ENCODE measurements around the gene CLTA. TPM values are rescaled to one million over a fixed set of nuclear protein-coding genes. Genes with fewer than 3 reads are reported as not detected.

CLTA gene
- total and polyA plus RNA-seq, 2 of the 8 experiments (the other 6 are each of a cell fraction or from before 2014, with no cell fraction given): 137 to 236 TPM

DNA sequence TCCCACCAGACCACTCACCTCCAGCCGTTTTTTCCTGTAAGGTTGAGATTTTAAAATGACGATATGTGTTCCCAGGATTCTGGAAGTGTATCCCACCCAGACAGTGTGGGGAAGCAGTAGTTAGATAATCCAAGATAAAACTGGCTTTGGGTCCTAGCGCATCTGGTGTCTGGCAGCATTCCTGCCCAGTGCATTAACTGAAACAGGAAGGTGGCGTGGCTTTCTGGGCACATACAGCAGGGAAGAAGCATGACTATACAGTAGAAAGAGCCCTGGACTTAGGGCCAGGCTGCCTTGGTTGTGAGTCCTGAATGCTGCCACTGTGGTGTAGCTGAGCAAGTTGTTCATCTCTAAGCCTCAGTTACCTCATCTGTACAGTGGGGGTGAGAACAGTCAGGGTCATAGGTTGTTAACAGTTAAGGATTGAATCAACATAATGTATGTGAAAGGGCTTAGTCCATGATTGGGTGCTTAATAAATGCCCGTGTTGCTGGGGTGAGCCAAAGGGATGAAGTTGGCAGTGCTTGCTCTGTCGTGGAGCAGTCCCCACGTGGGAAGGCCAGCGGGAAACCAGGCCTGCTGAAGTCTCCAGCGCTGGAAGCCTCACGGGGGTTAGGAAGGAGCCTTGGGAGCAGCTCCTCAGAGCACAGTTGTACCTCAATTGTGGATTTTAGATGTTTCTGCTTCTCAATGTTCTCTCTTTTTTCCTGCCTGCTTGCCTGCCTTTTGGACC lies 18.0 kb downstream of the CLTA start:
- Histone ChIP-seq H2AK5ac (ENCODE audit: low read depth, low read length) (no peak overlapping the region), H4K91ac (replicated peaks; ENCODE audit: insufficient read length, low read length) (no peak overlapping the region), H3K4me3 (ENCODE audit: extremely low read depth in 1 of 4, insufficient read depth in 2 of 4, low read depth in 3 of 4, low read length in 4 of 4) (no peak overlapping the region), H2BK120ac (replicated peaks; ENCODE audit: low read depth, low read length) (no peak overlapping the region), H3K27me3 (replicated peaks in 1 of 4; ENCODE audit: control insufficient read depth in 3 of 4, extremely low read depth in 1 of 4, insufficient read depth in 3 of 4, low read length in 3 of 4) (no peaks in the 10 kb centered on the region), H3K23ac (ENCODE audit: insufficient read length) (no peak overlapping the region), H3K36me3 (ENCODE audit: control insufficient read depth in 2 of 4, insufficient read depth in 4 of 4, low read length in 3 of 4) (peaks cover 33 to 98% (median 73%) of the 10 kb centered on the region in 4 experiments), H2BK5ac (ENCODE audit: low read depth, low read length) (no peak overlapping the region), H3K4ac (replicated peaks; ENCODE audit: insufficient read length, low read depth, low read length) (no peak overlapping the region), H3K27ac (ENCODE audit: low read depth, low read length) (no peak overlapping the region), H2BK15ac (ENCODE audit: low read length) (no peak overlapping the region), H3K79me2 (ENCODE audit: control insufficient read depth in 1 of 2, insufficient read depth in 2 of 2, low read length in 2 of 2) (peaks cover 3 to 65% of the 10 kb centered on the region in 2 experiments; a peak in 2 of 4 replicates), H3K79me1 (ENCODE audit: low read depth, low read length) (peaks cover 15% of the 10 kb centered on the region), H3K9ac (replicated peaks in 1 of 4; ENCODE audit: extremely low read depth in 1 of 4, low read depth in 3 of 4, low read length in 3 of 4) (no peak overlapping the region), H2AFZ (ENCODE audit: low read length) (no peak overlapping the region), H2BK20ac (ENCODE audit: low read length) (no peak overlapping the region), H4K8ac (ENCODE audit: extremely low read depth, insufficient read depth, low read length) (no peak overlapping the region), H4K20me1 (replicated peaks in 1 of 2; ENCODE audit: control insufficient read depth in 1 of 2, insufficient read depth in 2 of 2, low read length in 2 of 2) (peaks cover 12 to 39% of the 10 kb centered on the region in 2 experiments), H3K23me2 (ENCODE audit: low read depth, low read length) (no peaks in the 10 kb centered on the region), H2BK12ac (ENCODE audit: low read depth, low read length) (no peak overlapping the region), H4K5ac (ENCODE audit: insufficient read length, low read depth, low read length) (no peak overlapping the region), H3K4me2 (ENCODE audit: insufficient read depth in 1 of 2, low read depth in 2 of 2, low read length in 2 of 2) (no peak overlapping the region), H3K18ac (ENCODE audit: extremely low read depth, low read length) (no peak overlapping the region), H3K56ac (replicated peaks; ENCODE audit: insufficient read length, low read depth, low read length) (no peak overlapping the region), H3K14ac (ENCODE audit: insufficient read length) (no peak overlapping the region), H3K4me1 (replicated peaks in 1 of 4; ENCODE audit: control insufficient read depth in 3 of 4, insufficient read depth in 4 of 4, low read length in 3 of 4) (no peaks in the 10 kb centered on the region; a peak in 1 of 7 replicates), H3K9me3 (ENCODE audit: insufficient read depth in 2 of 2, low read depth in 1 of 2, low read length in 1 of 2) (no peaks in the 10 kb centered on the region)
- POLR2A ChIA-PET (ENCODE audit: partially characterized antibody): interaction anchor here (0.9 to 1.0 kb wide), 2 partner anchors 12 to 18 kb away, joined by 3 to 4 read pairs; partner anchors contain the start of gene CLTA
- no peak for DNase-seq (ENCODE audit: low read depth in 1 of 2, low spot score in 2 of 2)
- FAIRE-seq: no peak
- WGBS, 2 experiments (ENCODE audit: extremely low coverage in 1 of 2, insufficient coverage in 1 of 2, insufficient read length in 1 of 2, insufficient replicate concordance in 2 of 2, low coverage in 1 of 2, low lambda C conversion rate in 2 of 2, missing lambda C conversion rate in 1 of 2): 92% methylated on average over 10 of the region's 10 CpGs; no CpG with 5 or more reads in 1 of the 2 experiments
- TF ChIP-seq JUN (IDR thresholded peaks at IDR 0.05; ENCODE audit: low read depth, low read length): no peak
- no peak for TF ChIP-seq HDAC6 (IDR thresholded peaks at IDR 0.05; ENCODE audit: low read depth, low read length)
- TF ChIP-seq POLR2A (IDR thresholded peaks at IDR 0.05; ENCODE audit: control extremely low read depth in 1 of 2, low read depth in 2 of 2, low read length in 2 of 2): no peak
- no peak for TF ChIP-seq HDAC2 (IDR thresholded peaks at IDR 0.05; ENCODE audit: borderline replicate concordance in 1 of 2, low read depth in 2 of 2, low read length in 2 of 2)
- no peak for TF ChIP-seq SIRT6 (IDR thresholded peaks at IDR 0.05; ENCODE audit: low read length)
- no peak for TF ChIP-seq RAD21 (IDR thresholded peaks at IDR 0.05 in 1 of 2, conservative IDR thresholded peaks at IDR 0.05 in 1 of 2; ENCODE audit: low read depth in 2 of 2, low read length in 2 of 2)
- TF ChIP-seq CREB1 (IDR thresholded peaks at IDR 0.05): no peak
- TF ChIP-seq CBX5 (IDR thresholded peaks at IDR 0.05; ENCODE audit: low read depth, low read length): no peak
- TF ChIP-seq SRF (IDR thresholded peaks at IDR 0.05; ENCODE audit: low read depth, low read length): no peak
- no peak for TF ChIP-seq POU5F1 (IDR thresholded peaks at IDR 0.05; ENCODE audit: low read depth, low read length)
- no peak for TF ChIP-seq SIN3A (conservative IDR thresholded peaks at IDR 0.05 in 1 of 2, IDR thresholded peaks at IDR 0.05 in 1 of 2; ENCODE audit: low read depth in 1 of 2, low read length in 2 of 2)
- CTCF ChIA-PET (ENCODE audit: partially characterized antibody): interaction anchor here (1.5 kb wide), 1 partner anchor 8 kb away, joined by 3 read pairs; no protein-coding TSS in a partner anchor

All from H1 (cell line).